A549 (cell line): Measurements from ENCODE around the gene HRCT1. TPM values are rescaled to one million over a fixed set of nuclear protein-coding genes. Genes with fewer than 3 reads are reported as not detected.

Source experiments
- ATAC-seq, 2 experiments: fragments of 200-7000 bp in 1 of 2; fragments of >200 bp in 1 of 2; cut with Nextera tagmentation in 1 of 2; cut with Tn5 transposase in 1 of 2; 3 replicates each; pipeline versions ENCODE4 v1.8.0 to v1.9.1; 2018 to 2020; ENCODE audit warnings: mild to moderate bottlenecking in 1 of 2, moderate library complexity in 1 of 2
- CTCF ChIA-PET: fragments of 300-600 bp; sonication (Branson Sonifier 250); formaldehyde crosslinking; extraction: SDS; loops from one replicate; lab custom pipeline; 2021; ENCODE audit warnings: antibody characterized with exemption, inconsistent platforms; lab: Yijun Ruan, JAX
- POLR2A ChIA-PET: fragments of 350-600 bp; formaldehyde crosslinking; extraction: SDS; loops from one replicate; lab custom pipeline; 2021; ENCODE audit warnings: antibody characterized with exemption, inconsistent platforms; lab: Yijun Ruan, JAX
- DNase-seq, 2 experiments: peaks; one replicate each; pipeline versions ENCODE4 v3.0.0 to v3.0.0-alpha.2; 2011 to 2016; ENCODE audit warnings: low read depth in 1 of 2, low spot score in 1 of 2
- FAIRE-seq: peaks from 2 replicates; lab custom pipeline; 2011; peaks lifted over from hg19 to GRCh38; lab: Jason Lieb, UNC
- H3K27ac ChIP-seq, 2 experiments: fragments of >200 bp; sonication (Bioruptor Twin); formaldehyde crosslinking; 3 replicates each; pipeline ENCODE4 v1.5.1; 2016 to 2017
- H3K4me1 ChIP-seq: fragments of >200 bp; sonication (Bioruptor Twin); formaldehyde crosslinking; 3 replicates; pipeline ENCODE4 v1.6.1; 2016
- H3K4me2 ChIP-seq: fragments of >200 bp; sonication (Bioruptor Twin); formaldehyde crosslinking; 3 replicates; pipeline ENCODE4 v1.6.1; 2016
- H3K4me3 ChIP-seq: fragments of >200 bp; sonication (Bioruptor Twin); formaldehyde crosslinking; 3 replicates; pipeline ENCODE4 v1.5.1; 2016
- H3K9me3 ChIP-seq: fragments of >200 bp; sonication (Bioruptor Twin); formaldehyde crosslinking; 3 replicates; pipeline ENCODE4 v1.6.1; 2016
- CBX2 ChIP-seq: fragments of 200-600 bp; sonication (generic); IDR thresholded peaks from 2 replicates; pipeline ENCODE4 v1.6.1; 2016; ENCODE audit warnings: low read depth, mild to moderate bottlenecking, borderline replicate concordance
- CBX8 ChIP-seq: fragments of 200-600 bp; sonication (generic); IDR thresholded peaks from 2 replicates; pipeline ENCODE4 v1.6.1; 2016
- CEBPB ChIP-seq, 2 experiments: fragments of >200 bp in 1 of 2; sonication (Bioruptor Twin) in 1 of 2; formaldehyde crosslinking in 1 of 2; IDR thresholded peaks; 2 replicates each; pipeline ENCODE4 v1.6.1; 2012 to 2016
- EHF ChIP-seq: fragments of 250-450 bp; sonication (Bioruptor Pico); IDR thresholded peaks from 2 replicates; pipeline ENCODE4 v1.5.0; 2020; ENCODE audit warnings: mild to moderate bottlenecking
- FOSB ChIP-seq: fragments of 250-450 bp; sonication (Bioruptor Pico); IDR thresholded peaks from 2 replicates; pipeline ENCODE4 v1.5.0; 2020; ENCODE audit warnings: mild to moderate bottlenecking, moderate library complexity
- FOSL2 ChIP-seq, 2 experiments: fragments of 450-650 bp in 1 of 2; fragments of >200 bp in 1 of 2; sonication (Bioruptor Twin) in 1 of 2; formaldehyde crosslinking; IDR thresholded peaks; 2 replicates each; pipeline versions ENCODE4 v1.5.0 to v1.6.1; 2016 to 2020; ENCODE audit warnings: mild to moderate bottlenecking in 1 of 2, moderate library complexity in 1 of 2
- HEYL ChIP-seq: fragments of 250-450 bp; sonication (Bioruptor Pico); IDR thresholded peaks from 2 replicates; pipeline ENCODE4 v1.8.0; 2021; ENCODE audit warnings: mild to moderate bottlenecking, moderate library complexity
- HOXA7 ChIP-seq: fragments of 250-450 bp; sonication (Bioruptor Pico); IDR thresholded peaks from 2 replicates; pipeline ENCODE4 v1.5.0; 2020; ENCODE audit warnings: mild to moderate bottlenecking, moderate library complexity
- JUN ChIP-seq, 2 experiments: fragments of >200 bp; sonication (Bioruptor Twin); formaldehyde crosslinking; IDR thresholded peaks; 2 replicates in 1 of 2; 3 replicates in 1 of 2; pipeline ENCODE4 v1.6.1; 2016 to 2017
- JUNB ChIP-seq: fragments of >200 bp; sonication (Bioruptor Twin); formaldehyde crosslinking; IDR thresholded peaks from 2 replicates; pipeline ENCODE4 v1.6.1; 2016
- KDM5A ChIP-seq: fragments of 200-600 bp; sonication (generic); IDR thresholded peaks from 2 replicates; pipeline ENCODE4 v1.6.1; 2016; ENCODE audit warnings: antibody characterized with exemption, mild to moderate bottlenecking
- NFE2L2 ChIP-seq: fragments of 150-350 bp; conservative IDR thresholded peaks from 2 replicates; pipeline ENCODE4 v1.6.1; 2014; ENCODE audit warnings: low read length
- PHF8 ChIP-seq: fragments of 200-600 bp; sonication (generic); IDR thresholded peaks from 2 replicates; pipeline ENCODE4 v1.6.1; 2016; ENCODE audit warnings: low read depth, mild to moderate bottlenecking, antibody characterized with exemption, moderate library complexity, borderline replicate concordance
- POLR2A ChIP-seq: IDR thresholded peaks from 2 replicates; pipeline ENCODE4 v1.6.1; 2012; ENCODE audit warnings: mild to moderate bottlenecking, low read length
- POLR2AphosphoS2 ChIP-seq: conservative IDR thresholded peaks from 2 replicates; pipeline ENCODE4 v1.6.1; 2012; ENCODE audit warnings: low read length, improper control_type of control experiment, inconsistent platforms
- RARB ChIP-seq: fragments of 250-450 bp; sonication (Bioruptor Pico); IDR thresholded peaks from 2 replicates; pipeline ENCODE4 v1.8.0; 2021; ENCODE audit warnings: mild to moderate bottlenecking, moderate library complexity
- RCOR1 ChIP-seq: fragments of 150-350 bp; IDR thresholded peaks from 2 replicates; pipeline ENCODE4 v1.6.1; 2014; ENCODE audit warnings: antibody characterized with exemption, low read length, low read depth
- SREBF2 ChIP-seq: fragments of 450-650 bp; IDR thresholded peaks from 2 replicates; pipeline ENCODE4 v1.6.1; 2014; ENCODE audit warnings: mild to moderate bottlenecking, moderate library complexity
- TFCP2L1 ChIP-seq: fragments of 250-450 bp; sonication (Bioruptor Pico); IDR thresholded peaks from 2 replicates; pipeline ENCODE4 v1.5.0; 2021; ENCODE audit warnings: mild to moderate bottlenecking
- ZFP36 ChIP-seq: fragments of 450-650 bp; IDR thresholded peaks from 2 replicates; pipeline ENCODE4 v1.6.1; 2014; ENCODE audit warnings: borderline replicate concordance; ENCODE audit not compliant: partially characterized antibody
- ZNF302 ChIP-seq: fragments of 250-450 bp; sonication (Bioruptor Pico); IDR thresholded peaks from 2 replicates; pipeline ENCODE4 v1.9.0; 2021; ENCODE audit warnings: inconsistent platforms, mild to moderate bottlenecking, moderate library complexity
- WGBS: methylation state at CpG from one replicate; pipeline ENCODE4 v1.1.6; 2017; ENCODE audit errors: missing lambda C conversion rate; 5-methylcytosine and 5-hydroxymethylcytosine counted together
- polyA plus RNA-seq, 4 experiments: library from polyadenylated mRNA; depleted of rRNA in 3 of 4; stranded (reverse); fragments of >200 nt; fragmentation: RNase III in 1 of 4; extraction: RNeasy Plus Mini Kit Qiagen cat#74134 plus additional on column Dnase treatment in 1 of 4; gene quantifications; 2 replicates in 3 of 4; 3 replicates in 1 of 4; pipeline ENCODE4 v1.2.3, GENCODE V29; 2011 to 2017
- TF ChIP-seq, protein P1 (sequence below): fragments of >200 bp; sonication (Bioruptor Twin); formaldehyde crosslinking; IDR thresholded peaks from 3 replicates; pipeline ENCODE4 v1.6.1; 2016
- TF ChIP-seq, protein P2 (sequence below): IDR thresholded peaks from 2 replicates; pipeline ENCODE4 v1.6.1; 2012
- TF ChIP-seq, protein P3 (sequence below): fragments of 150-350 bp; IDR thresholded peaks from 2 replicates; pipeline ENCODE4 v1.6.1; 2014; ENCODE audit warnings: low read depth, mild to moderate bottlenecking, low read length
- TF ChIP-seq, protein P4 (sequence below): IDR thresholded peaks from 2 replicates; pipeline ENCODE4 v1.6.1; 2012; ENCODE audit warnings: low read depth, borderline replicate concordance

HRCT1 gene
- polyA plus RNA-seq, 2 of the 4 experiments (the other 2 are of a cell fraction) = 0.21 to 0.22 TPM

DNA sequence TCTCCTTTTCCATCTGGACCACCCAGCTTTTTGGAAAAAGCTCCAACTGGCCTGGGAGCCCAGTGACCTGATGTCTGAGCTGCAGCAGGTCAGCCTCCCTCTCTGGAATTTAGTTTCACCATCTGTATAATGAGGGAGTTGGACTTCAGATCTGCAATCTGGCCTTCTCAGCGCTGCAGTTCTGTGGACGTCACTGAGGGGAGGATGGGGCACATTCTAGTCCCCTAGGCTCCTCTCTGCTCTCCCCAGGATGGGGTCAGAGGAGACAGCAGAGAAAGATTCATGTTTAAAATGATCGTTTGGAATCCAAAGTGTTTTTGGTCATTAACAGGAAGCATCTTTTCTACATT lies 46.0 kb upstream of the HRCT1 start:
- ChIA-PET CTCF (interaction anchor here (1.1 to 8.1 kb wide), 3 partner anchors 22 to 70 kb away, joined by 3 to 36 read pairs (median 10); no protein-coding TSS in a partner anchor), POLR2A (no interaction called here)
- WGBS = 50% methylated on average over 3 of the region's 3 CpGs

DNA sequence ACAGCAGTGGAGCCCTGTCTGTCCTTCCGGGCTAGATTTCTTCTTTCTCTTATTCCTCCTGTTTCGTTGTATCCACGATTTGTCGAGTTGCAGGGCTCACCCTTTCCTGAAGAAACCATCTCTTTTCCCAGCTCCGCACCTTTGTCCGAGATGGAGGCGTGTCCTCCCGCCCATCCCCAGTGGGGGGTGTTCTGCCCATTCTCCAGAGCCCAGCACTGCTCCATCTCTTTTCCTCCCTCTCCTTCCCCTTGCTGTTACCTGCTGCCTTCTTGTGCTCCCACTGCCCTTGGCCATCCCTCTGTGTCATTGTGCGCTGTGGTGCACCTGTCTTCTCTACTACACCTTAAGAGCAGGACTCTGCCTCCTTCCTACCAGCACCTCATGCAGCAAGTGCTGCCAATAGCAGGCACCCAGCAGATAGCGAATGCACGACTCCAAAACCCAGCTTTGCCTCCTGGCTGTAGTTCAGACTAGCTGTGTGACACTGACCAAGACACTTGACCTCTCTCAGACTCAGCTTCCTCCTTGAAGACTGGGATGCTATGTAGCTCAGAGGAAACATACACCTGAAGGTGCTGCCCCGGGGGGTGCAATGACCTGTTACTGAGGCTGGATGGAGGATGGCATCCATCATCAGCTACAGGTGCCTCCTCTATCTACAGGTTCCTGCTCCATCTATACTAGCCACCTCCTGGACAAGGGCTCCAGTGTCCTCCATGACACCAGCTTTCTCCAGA lies 44.7 kb upstream of the HRCT1 start:
- Histone ChIP-seq H3K27ac (no peak overlapping the region), H3K9me3 (no peaks in the 10 kb centered on the region), H3K4me2 (no peak overlapping the region), H3K4me1 (no peaks in the 10 kb centered on the region), H3K4me3 (no peak overlapping the region)
- DNase-seq (no peak), FAIRE-seq (no peak), ATAC-seq (no peak)
- CTCF ChIA-PET = interaction anchor here (1.5 to 8.1 kb wide), 5 partner anchors 9 to 71 kb away, joined by 3 to 36 read pairs (median 6); no protein-coding TSS in a partner anchor
- POLR2A ChIA-PET = no interaction called here
- WGBS = 42% methylated on average over 12 of the region's 12 CpGs
- no peak for TF ChIP-seq ZNF302 (CRISPR knock-in tag)
- TF ChIP-seq, protein P1, sequence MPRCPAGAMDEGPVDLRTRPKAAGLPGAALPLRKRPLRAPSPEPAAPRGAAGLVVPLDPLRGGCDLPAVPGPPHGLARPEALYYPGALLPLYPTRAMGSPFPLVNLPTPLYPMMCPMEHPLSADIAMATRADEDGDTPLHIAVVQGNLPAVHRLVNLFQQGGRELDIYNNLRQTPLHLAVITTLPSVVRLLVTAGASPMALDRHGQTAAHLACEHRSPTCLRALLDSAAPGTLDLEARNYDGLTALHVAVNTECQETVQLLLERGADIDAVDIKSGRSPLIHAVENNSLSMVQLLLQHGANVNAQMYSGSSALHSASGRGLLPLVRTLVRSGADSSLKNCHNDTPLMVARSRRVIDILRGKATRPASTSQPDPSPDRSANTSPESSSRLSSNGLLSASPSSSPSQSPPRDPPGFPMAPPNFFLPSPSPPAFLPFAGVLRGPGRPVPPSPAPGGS = no peak
- TF ChIP-seq, protein P2, sequence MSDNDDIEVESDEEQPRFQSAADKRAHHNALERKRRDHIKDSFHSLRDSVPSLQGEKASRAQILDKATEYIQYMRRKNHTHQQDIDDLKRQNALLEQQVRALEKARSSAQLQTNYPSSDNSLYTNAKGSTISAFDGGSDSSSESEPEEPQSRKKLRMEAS = no peak
- TF ChIP-seq CBX2 = no peak
- no peak for TF ChIP-seq EHF (CRISPR knock-in tag)
- TF ChIP-seq JUN (IDR thresholded peaks at IDR 0.05) = no peak
- TF ChIP-seq PHF8 = no peak
- no peak for TF ChIP-seq RARB (CRISPR knock-in tag)
- TF ChIP-seq ZFP36 = no peak
- TF ChIP-seq RCOR1 = no peak
- no peak for TF ChIP-seq POLR2AphosphoS2
- TF ChIP-seq FOSB (CRISPR knock-in tag) = no peak
- no peak for TF ChIP-seq KDM5A
- no peak for TF ChIP-seq TFCP2L1 (CRISPR knock-in tag)
- TF ChIP-seq NFE2L2 = no peak
- TF ChIP-seq CBX8 = no peak
- no peak for TF ChIP-seq FOSL2 (IDR thresholded peaks at IDR 0.05)
- no peak for TF ChIP-seq FOSL2 (CRISPR knock-in tag; IDR thresholded peaks at IDR 0.05)
- no peak for TF ChIP-seq POLR2A

More for the DNA sequence above, 46.0 kb upstream of the HRCT1 start:
- ATAC-seq = no peak
- TF ChIP-seq, protein P3, sequence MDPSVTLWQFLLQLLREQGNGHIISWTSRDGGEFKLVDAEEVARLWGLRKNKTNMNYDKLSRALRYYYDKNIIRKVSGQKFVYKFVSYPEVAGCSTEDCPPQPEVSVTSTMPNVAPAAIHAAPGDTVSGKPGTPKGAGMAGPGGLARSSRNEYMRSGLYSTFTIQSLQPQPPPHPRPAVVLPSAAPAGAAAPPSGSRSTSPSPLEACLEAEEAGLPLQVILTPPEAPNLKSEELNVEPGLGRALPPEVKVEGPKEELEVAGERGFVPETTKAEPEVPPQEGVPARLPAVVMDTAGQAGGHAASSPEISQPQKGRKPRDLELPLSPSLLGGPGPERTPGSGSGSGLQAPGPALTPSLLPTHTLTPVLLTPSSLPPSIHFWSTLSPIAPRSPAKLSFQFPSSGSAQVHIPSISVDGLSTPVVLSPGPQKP = no peak
- no peak for TF ChIP-seq HEYL (CRISPR knock-in tag)
- TF ChIP-seq ZFP36 = no peak
- TF ChIP-seq, all 56 proteins: peak for 0
- FAIRE-seq = no peak
- no peak for DNase-seq
- Histone ChIP-seq H3K4me3 (no peak overlapping the region), H3K4me1 (no peaks in the 10 kb centered on the region), H3K9me3 (no peaks in the 10 kb centered on the region), H3K4me2 (no peak overlapping the region), H3K27ac (no peak overlapping the region)

DNA sequence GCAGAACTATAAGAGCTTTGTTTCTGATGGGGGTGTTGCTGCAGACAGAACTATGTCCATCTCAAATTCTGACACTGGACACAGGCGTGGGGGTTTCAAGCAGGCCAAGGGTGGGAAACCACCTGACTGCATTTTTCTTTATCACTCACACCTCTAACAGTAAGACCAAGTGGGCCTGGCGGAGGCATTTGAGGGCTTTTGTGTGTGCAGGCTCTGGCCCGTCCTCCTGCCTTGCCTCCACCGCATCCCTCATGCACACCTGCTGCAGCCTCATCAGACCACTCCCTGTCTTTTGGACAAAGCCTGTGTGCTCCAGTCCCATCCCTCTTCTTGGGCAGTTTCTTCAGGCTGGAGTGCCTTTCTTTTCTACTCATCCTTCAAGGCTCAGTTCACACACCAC lies 43.7 kb upstream of the HRCT1 start:
- Histone ChIP-seq H3K4me2 (no peak overlapping the region), H3K4me1 (no peaks in the 10 kb centered on the region), H3K9me3 (no peaks in the 10 kb centered on the region), H3K27ac (no peak overlapping the region), H3K4me3 (no peak overlapping the region)
- FAIRE-seq = no peak
- no peak for ATAC-seq
- DNase-seq = no peak
- POLR2A ChIA-PET = no interaction called here
- TF ChIP-seq JUNB (no peak), FOSL2 (IDR thresholded peaks at IDR 0.05) (no peak), FOSL2 (CRISPR knock-in tag; IDR thresholded peaks at IDR 0.05) (no peak), KDM5A (no peak), HEYL (CRISPR knock-in tag) (no peak), RARB (CRISPR knock-in tag) (no peak), ZFP36 (no peak), CEBPB (IDR thresholded peaks at IDR 0.05) (no peak), CBX2 (no peak), SREBF2 (no peak), HOXA7 (CRISPR knock-in tag) (no peak)
- TF ChIP-seq, protein P4, sequence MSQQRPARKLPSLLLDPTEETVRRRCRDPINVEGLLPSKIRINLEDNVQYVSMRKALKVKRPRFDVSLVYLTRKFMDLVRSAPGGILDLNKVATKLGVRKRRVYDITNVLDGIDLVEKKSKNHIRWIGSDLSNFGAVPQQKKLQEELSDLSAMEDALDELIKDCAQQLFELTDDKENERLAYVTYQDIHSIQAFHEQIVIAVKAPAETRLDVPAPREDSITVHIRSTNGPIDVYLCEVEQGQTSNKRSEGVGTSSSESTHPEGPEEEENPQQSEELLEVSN = no peak
- WGBS = 70% methylated on average over 4 of the region's 4 CpGs
- CTCF ChIA-PET = interaction anchor here (1.5 to 8.1 kb wide), 5 partner anchors 8 to 72 kb away, joined by 3 to 36 read pairs (median 6); no protein-coding TSS in a partner anchor
